Loucy (cell line): Measurements from ENCODE around the gene BNIP3.
"Not testable (repeated sequence)": the region's sequence is repeated elsewhere in the genome, so short reads cannot be mapped to it uniquely, and the experiment has no call there.

Source experiments
- EZH2phosphoT487 ChIP-seq: fragments of 200-600 bp; IDR thresholded peaks from 2 replicates; pipeline ENCODE4 v1.6.1; 2018; ENCODE audit warnings: antibody characterized with exemption, mild to moderate bottlenecking, moderate library complexity, borderline replicate concordance
- TF ChIP-seq, protein P1 (sequence below): fragments of 200-600 bp; sonication (generic); conservative IDR thresholded peaks from 2 replicates; pipeline ENCODE4 v1.5.1; 2014; ENCODE audit warnings: mild to moderate bottlenecking, antibody characterized with exemption, low read length

DNA sequence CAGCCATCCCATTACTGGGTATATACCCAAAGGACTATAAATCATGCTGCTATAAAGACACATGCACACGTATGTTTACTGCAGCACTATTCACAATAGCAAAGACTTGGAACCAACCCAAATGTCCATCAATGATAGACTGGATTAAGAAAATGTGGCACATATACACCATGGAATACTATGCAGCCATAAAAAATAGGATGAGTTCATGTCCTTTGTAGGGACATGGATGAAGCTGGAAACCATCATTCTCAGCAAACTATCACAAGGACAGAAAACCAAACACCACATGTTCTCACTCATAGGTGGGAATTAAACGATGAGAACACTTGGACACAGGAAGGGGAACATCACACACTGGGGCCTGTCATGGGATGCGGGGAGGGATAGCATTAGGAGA is 6.1 kb upstream of the BNIP3 start:
- TF ChIP-seq, protein P1, sequence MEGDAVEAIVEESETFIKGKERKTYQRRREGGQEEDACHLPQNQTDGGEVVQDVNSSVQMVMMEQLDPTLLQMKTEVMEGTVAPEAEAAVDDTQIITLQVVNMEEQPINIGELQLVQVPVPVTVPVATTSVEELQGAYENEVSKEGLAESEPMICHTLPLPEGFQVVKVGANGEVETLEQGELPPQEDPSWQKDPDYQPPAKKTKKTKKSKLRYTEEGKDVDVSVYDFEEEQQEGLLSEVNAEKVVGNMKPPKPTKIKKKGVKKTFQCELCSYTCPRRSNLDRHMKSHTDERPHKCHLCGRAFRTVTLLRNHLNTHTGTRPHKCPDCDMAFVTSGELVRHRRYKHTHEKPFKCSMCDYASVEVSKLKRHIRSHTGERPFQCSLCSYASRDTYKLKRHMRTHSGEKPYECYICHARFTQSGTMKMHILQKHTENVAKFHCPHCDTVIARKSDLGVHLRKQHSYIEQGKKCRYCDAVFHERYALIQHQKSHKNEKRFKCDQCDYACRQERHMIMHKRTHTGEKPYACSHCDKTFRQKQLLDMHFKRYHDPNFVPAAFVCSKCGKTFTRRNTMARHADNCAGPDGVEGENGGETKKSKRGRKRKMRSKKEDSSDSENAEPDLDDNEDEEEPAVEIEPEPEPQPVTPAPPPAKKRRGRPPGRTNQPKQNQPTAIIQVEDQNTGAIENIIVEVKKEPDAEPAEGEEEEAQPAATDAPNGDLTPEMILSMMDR, result not testable (repeated sequence)
- TF ChIP-seq EZH2phosphoT487, result not testable (repeated sequence)
